RPMI8226 (cell line): ENCODE data around the gene PXDC1.

ENCODE experiments used
- DNase-seq: peaks from one replicate; pipeline ENCODE4 v3.0.0-alpha.2; 2015

Gene PXDC1

DNA sequence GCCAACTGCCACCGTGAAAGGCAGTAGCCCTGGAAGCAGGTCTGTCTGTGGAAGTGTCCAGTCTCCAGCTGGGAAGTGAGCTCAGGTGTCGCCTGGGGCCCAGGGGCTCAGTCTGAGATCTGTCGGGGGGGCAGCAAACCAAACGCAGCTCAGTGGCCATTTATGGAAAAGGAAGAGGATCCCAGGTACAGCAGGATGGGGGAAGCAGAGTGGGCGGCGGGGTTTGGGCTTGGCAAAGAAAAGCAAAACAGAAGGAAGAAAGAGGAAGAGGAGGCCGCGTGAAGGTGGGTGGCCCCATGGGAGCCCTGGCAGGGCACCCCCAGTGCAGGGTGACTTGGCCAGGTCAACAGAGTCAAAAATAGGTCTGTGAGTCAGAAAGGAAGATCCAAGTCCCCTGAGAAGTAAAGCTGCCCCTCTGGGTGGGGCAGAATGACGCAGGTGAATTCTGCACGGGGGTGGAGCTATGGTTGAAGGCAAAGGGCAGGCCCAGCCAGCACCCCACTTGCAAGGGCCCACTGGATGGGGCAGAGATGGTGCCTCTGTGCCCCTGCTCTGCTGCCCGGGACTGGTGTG is 5.3 kb downstream of the PXDC1 start:
- DNase-seq = peak; percentile 82

DNA sequence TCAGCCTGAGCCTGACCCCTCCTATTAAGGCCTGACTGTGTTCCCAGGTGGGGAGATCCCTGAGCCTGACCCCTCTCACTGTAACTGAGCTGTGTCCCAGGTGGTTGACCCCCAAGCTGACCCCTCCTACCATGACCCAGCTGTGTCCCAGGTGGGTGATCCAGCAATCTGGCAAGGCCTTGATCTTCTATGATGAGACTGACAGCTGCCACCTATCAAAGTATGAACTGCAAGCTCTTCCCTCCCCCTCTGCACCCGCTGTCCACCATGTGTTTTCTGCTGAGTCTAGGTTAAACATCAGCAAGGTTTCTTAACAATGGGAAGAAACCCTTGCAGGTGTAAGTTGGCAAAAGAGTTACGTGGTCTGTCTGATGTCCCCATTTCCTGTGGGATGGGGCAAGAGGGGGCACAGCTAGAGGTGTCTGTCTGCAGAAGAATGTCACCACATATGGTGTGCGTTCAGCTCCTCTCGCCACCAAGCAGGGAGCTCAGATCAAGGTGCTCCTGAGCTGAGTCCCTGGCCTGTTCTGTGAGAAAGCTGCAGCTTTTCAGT is 5.9 kb downstream of the PXDC1 start:
- DNase-seq = peak; percentile 74

DNA sequence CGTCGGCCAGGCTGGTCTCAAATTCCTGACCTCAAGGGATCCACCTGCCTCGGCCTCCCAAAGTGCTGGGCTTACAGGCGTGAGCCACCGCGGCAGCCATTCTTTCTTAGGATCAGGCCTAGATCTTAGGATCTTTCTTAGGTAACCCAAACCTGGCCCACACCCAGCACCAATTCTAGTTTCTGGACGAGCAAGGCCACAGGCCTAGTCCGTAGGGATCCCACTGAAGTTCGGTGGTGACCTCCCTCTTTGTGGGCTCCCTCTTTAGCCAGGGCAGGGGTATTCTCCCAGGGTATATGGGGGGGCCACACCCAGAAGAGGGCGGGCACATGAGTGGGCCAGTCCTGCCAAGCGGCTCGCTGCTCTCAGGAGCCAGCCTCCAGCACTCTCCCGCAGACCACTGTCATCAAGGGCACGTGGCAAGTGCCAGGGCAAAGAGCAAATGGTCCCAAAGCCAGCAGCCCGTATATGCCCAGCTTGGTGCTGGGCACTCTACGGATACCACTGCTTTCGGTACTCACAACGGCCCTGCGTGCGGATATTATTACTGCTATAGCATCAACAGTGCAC is 6.5 kb downstream of the PXDC1 start:
- DNase-seq = no peak

DNA sequence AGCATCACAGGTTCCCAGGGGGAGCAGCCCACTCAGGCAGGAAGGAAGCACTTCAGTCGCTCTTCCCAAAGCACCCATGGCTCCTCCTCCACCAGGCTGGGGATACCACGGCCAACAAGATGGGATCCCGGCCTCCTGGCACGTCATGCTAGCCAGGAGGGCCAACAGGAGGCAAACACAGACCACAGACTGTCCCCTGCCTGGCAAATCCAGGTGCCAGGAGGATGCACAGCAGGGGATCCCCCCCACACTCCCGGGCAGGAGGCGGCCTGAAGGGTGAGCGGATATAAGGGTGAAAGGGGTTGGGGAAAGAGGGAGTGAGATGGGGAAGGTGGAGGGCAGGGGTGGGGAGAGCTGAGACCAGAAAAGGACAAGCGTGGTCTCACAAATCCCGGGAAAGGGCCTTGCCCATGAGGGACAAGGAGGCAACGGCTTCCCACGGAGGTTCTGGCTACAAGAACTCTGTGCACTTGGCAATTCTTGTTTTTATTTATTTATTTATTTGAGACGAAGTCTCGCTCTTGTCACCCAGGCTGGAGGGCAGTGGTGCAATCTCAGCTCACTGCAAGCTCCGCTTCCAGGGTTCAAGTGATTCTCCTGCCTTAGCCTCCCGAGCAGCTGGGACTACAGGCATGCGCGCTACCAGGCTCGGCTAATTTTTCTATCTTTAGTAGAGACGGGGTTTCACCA is 7.2 kb downstream of the PXDC1 start:
- DNase-seq = no peak

DNA sequence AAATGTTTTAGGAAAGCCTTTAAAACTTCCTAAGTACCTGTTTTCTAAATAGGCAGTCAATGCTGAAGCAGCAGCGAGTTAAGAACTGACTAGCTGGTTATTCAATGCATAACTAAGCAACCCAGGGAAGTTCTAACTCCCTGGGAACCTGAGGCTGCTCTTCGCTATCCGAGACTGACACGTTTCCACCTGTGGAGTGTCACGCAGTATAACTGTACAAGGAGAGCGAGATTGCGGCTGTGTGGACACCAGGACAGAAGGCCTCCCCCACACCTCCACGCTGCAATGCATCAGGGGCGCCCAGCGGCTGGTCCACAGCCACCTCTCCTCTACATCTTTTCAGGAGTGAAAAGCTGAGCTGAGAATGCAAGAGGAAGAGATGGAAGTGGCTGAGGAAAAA is 8.0 kb downstream of the PXDC1 start:
- no peak for DNase-seq

DNA sequence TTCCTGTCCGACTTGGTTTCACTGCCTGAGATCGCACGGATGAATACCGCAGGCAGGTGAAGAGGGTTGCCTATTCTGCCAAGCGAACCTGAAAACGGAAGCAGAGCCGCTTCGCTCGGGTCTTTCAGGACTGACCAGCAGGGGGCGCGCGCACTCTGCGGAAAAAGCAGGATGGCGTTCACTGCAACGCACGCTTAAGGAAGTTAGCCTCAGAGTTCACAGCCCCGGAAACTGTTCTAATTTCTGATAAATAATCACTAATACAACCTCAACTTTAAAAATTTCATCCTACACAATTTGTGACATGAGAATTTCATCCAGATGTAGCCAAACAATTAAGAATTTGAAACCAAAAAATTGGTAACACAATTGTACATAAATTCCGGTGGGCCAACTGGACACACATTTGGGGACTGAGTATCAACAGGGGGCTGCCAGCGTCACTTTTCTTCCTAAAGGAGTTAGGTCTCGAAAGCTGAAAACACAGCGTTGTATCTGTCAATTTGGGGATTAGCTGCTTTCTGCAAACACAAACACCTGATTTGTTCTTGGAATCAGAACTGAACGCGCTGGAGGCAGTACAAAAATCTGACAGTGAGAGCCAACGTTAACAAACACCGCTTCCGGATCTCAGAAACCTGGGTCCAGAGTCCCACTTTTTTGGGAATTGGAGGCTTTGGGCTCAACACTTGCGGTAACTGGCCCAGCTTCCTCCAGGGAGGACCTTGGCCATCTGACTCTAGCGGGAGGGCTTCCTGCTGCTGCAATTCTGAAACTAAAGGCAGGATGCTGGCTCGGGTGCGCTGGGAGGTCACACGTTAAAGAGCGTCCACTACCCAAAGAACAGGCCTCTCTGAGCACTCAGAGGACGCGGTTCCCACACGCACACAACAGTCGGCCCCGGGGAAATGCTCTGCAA is 8.8 kb downstream of the PXDC1 start:
- peak; percentile 96 for DNase-seq

DNA sequence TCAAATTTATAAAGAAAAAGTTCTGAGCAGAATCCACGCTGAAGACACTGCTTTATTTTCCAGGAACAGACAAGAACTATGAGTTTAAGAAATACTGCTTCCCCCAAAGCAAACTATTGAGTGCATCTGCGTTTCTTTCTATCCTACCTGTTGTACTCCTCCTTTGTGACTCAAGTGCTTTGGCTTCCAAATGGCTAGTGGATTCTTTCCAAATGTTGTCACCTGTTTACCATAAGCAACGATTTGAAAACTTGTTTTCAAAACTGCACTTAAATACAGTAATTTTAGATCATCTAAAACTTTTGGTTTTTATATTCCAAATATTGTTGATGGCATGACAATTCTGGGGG is 9.5 kb downstream of the PXDC1 start:
- peak; percentile 43 for DNase-seq

DNA sequence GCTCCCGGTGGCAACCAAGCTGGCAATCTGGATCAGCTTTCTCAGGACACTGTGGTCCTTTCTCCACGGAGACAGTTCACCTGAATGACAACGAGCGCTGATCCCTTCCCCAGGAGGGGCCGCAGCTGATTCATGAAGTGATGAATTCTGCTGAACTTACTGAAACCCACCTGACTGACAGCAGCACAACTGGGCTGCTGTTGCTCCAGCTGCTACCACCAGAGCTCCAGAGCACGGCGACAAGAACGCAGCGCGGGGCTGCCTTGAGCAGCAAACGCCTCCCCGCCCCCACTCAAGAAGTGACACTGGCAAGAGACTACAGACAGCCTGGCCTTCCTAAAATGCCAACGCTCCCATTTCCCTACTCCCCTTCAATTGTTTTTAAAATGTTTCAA is 10.0 kb downstream of the PXDC1 start:
- DNase-seq = peak; percentile 82

DNA sequence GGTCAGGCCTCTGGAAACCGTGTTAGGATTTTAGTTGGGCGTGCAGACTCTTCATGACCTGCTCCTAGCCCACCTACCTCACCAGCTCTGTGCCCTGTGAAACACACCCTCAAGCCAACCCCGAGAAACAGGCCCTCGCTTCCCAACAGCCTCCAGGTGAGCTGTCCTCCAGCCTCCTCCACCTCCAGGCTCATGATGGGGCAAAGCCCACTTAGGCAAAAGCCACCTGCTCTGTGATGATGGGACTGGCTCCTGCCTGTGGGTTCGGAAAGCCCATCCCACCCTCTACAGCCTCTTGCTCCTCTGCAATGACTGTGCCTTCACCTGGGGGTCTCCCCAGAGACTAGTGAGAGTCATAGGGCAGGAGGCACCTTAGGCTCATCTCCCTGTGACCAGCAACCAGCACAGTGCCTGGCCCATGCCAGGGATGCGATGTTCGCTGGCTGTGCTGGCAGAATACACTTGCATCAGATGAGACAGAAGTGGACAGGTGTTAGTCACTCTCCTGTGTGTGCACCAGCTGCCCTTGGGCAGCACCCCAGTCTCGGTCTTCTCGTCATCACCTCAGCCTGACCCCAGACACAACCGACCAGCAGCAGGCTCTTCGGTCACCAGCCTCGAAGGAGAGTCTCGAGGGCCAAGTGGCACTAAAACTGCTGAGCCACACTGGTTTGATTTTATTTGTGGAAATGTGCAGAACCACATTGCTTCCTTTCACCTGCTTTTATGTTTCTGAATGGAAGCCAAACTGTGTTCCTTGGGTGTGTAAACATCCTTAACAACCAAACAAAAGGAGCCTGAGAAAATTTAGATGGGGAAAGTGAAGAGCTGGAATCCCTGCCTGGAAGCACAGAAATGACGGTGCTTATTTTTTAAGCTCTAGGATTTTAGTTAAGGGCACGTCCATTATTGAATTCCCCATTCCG is 10.7 kb downstream of the PXDC1 start:
- DNase-seq = peak; percentile 98

DNA sequence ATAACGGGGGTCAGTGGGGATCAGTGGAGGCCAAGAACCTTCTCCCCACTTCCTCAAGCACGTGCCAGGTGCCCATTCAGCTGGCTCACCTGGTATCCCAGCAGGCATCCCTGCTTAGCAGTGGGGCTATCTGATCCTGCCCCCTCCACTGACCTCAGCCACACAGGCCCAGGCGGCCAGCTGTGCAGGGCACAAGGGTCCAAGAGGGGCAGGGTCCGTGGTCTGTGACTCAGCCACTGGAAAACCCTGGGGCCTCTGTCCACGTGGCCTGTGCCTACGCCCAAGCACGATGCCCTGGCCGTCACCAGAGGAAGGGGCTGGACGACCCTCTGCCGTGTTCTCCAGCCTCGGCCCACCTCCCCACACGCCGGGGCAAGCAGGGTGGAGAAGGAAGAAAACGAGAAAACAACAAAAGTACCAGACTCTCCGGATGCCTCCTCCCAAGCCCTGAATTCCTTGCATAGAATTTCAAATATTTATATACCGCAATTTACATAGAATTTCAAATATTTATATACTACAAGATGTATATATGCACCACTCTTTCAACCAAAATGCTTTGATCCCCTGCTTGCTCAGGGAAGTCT is 12.1 kb downstream of the PXDC1 start:
- DNase-seq = no peak

DNA sequence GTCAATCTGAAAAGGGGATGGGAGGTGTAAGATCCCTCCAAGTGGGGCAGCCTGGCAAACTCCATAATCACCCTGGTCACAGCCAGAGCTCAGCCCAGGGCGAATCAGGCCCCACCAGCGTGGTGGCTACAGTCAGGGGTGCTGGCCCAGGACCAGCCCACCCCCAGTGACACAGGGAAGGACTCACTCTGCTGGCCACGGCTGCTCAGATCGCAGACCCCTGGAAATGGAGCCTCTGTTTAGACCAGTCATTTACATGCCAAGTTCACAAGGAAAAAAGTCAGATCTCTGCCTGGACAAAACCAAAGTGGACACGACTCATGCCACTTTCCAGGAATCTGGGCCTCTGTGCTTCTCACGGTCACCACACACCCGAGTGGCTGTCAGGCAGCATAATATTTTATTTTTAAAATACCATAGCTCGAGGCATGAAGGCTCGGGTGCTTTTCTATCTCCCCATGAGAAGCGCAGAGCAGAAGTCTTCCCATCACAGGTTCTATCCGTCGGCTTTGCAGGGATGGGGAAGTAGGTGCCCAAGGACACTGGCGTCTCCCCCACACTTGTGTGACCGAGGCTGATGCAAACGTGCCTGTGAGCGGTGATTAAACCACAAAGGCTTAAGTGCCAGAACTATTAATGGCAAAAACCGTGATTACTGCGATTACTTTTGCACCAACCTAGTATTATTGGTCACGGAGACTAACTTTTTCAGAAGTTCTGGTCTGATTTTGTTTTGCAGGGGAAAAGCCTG is 13.0 kb downstream of the PXDC1 start:
- DNase-seq = no peak

DNA sequence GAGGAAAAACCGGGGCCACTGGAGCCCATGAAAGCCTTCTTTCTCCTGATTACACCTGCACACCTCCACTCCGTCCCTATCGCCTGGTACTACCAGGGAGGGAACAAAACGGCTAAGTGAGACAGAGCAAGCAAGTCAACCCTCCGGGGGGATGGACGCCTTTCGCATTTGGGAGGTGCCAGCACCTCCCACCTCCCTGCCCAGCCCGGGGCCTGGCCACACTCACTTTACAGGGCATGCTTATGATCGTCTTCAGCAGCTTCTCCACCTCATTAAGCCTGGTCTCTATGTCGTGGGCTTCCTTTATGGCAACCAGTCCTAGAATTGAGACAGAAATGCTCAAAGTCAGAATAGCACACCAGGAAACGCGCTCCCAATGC is 13.7 kb downstream of the PXDC1 start:
- no peak for DNase-seq

DNA sequence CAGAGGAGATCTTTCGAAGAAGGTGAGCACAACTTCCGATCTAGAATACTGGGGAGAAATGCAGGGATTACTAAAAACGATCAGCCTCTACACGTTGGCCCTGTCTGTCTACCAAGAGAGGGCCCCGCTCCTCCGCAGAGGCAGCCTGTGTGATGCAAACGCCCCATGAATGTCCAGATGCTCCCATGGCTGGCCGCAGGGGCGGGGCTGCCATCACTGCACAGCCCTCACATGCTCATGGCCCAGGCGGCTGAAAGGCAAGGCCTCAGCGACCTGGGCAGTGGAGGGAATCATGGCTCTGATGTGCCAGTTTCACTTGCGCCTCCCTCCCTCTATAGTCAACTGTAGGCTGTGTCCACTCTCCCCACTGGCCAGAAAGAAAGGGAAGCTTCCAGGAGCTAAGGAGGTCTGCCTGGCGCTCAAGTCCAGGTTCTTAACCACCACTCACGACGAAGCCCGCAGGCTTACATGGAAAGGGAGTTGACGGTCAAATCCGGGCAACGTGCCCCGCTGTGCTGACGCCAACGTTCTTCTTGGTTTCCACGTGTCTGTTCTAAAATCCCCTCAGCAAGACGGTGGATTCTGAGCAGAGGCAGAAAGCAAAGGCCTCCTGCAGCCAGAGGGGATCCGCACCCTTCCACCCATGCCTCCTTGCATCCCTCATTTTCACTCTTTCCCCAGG is 14.2 kb downstream of the PXDC1 start:
- DNase-seq = no peak

DNA sequence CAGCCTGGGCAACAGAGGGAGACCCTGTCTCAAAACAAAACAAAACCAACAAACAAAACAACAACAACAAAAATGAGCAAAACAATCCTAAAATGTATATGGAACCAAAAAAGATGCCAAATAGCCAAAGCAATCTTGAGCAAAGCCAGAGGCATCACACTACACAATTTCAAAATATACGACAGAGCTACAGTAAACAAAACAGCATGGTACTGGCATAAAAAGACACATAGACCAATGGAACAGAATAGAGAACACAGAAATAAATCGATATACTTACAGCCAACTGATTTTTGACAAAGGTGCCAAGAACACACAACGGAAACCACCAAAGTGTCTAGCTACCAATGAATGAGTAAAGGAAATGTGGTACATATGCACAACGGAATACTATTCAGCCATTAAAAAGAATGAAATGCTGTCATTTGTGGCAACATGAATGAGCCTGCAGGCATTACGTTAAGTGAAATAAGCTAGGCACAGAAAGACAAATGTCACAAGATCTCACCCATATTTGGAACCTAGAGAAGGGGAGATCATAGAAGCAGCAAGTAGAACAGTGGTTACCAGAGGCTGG is 16.4 kb downstream of the PXDC1 start:
- DNase-seq = no peak

DNA sequence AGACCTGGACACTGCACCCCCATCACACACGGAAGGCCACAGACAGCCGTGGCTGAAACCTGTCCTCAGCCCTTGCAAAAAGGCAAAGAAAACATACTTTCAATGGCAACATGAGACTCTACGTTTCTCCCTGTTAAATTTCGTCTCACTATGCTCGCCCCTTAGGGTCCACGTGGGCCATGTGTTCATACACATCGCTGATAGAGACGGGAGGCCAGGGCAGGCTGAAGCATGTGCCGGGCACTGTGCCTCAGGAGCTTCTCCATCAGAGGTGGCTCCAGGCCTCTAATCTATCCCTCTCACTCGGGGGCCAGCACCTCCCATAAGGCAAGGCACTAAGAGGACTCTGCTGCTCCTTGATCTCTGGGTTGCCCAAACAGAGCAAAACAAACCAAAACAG is 17.5 kb downstream of the PXDC1 start:
- no peak for DNase-seq

DNA sequence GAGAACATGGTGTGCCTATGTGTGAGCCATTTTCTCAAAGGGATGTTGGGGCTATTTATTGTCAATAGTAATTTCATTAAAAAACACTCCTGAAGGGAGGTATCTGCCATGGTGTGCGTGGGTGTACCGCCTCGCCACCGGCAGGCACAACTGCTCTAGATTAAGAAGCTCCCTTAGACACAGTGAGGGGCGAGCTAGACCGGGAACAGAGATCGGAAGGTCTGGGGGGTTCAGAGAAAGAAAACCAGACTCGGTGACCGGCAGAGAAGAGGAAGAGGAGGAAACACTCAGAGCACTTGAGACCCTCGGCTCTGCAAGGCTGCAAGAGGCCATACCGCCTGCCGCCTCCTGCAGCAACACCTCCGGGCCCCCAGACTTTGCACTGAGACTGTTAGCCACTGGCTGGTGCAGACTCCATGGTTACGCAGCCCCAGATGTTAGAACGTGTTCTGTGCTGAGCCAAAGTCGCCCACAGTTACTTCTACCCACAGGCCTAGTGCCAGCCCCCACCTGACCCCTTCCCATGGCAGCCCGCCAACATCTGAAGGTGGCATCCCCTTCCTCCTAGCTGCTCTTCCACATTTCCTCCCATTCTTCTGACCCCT is 18.1 kb downstream of the PXDC1 start:
- DNase-seq = no peak

DNA sequence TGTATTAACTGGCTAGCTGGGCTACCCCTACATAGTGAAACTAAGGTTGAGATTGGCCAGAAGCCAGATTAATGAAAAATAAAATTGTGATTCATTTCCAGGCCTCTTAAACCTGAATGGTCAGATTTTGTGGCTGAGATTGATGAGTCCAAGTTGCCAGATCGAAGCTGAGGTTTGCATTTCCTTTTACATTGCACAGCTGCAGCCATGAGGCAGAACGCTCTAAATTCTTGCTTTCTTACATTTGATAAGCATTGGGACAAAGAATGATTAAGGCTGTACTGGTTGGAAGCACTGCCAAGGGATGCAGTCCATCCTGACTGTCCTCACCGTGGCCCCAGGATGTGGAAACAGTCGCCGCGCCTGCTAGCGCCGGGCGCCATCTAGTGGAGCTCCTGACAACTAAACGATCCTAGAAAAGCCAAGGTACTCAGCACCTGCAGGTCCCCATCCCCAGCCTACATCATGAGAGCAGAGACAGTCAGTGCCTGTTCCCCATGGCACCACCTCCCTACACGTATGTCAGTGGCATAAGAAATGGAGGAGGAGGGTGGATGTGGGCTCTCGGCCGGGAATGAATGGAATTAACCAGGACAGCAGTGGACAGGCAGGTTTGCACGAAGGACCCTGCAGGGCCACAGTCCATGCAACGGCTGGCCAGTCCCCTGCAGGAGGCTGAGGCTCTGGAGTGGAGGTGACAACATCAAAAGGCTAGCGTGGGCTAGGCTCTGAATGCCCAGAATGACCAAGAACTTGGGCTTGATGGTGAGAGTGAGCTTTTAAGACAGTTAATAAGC is 19.0 kb downstream of the PXDC1 start:
- DNase-seq = peak; percentile 88

DNA sequence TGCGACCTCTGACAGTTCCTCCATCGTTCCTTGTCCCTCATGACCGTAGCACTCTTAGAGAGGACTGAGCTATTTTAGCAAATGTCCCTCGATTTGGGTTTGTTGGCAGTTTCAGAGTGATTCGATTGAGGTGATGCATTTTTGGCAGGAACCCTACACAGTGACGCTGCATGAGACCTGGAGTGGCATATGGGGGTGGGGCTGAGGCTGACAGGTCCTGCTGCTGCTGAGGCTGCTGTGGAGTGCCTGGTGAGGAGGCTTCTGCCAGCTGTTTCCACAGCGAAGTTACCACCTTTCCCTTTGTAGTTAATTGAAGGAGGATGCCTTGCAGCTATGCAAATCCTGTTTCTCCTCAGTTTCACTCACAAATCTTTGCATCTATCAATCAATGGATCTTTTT is 19.8 kb downstream of the PXDC1 start:
- peak; percentile 95 for DNase-seq
